Hepatocyte (in vitro differentiated cells): ENCODE results near the gene PLEKHA4. TPM values are rescaled to one million over a fixed set of nuclear protein-coding genes. Genes with fewer than 3 reads are reported as not detected.
A peak's percentile ranks its signal among the peaks of the same experiment; 100 is the strongest.

Experiments
- DNase-seq: peaks from one replicate; pipeline ENCODE4 v3.0.0-alpha.2; 2016; ENCODE audit warnings: low spot score
- H2AFZ ChIP-seq: fragments of 200-600 bp; sonication (generic); 2 replicates; pipeline ENCODE4 v1.6.0; 2016; ENCODE audit warnings: antibody characterized with exemption, mild to moderate bottlenecking
- H3K27ac ChIP-seq: fragments of 200-600 bp; sonication (generic); 2 replicates; pipeline ENCODE4 v1.5.1; 2016; ENCODE audit warnings: mild to moderate bottlenecking
- H3K27me3 ChIP-seq: fragments of 200-600 bp; sonication (generic); 2 replicates; pipeline ENCODE4 v1.6.1; 2016
- H3K36me3 ChIP-seq: fragments of 200-600 bp; sonication (generic); replicated peaks from 2 replicates; pipeline ENCODE4 v1.5.1; 2016; ENCODE audit warnings: low read depth; ENCODE audit not compliant: insufficient read depth
- H3K4me1 ChIP-seq: fragments of 200-600 bp; sonication (generic); 2 replicates; pipeline ENCODE4 v1.5.1; 2016; ENCODE audit warnings: mild to moderate bottlenecking, moderate library complexity; ENCODE audit not compliant: insufficient read depth
- H3K4me2 ChIP-seq: fragments of 200-600 bp; sonication (generic); 2 replicates; pipeline ENCODE4 v1.6.0; 2016
- H3K4me3 ChIP-seq: fragments of 200-600 bp; sonication (generic); 2 replicates; pipeline ENCODE4 v1.5.1; 2016; ENCODE audit warnings: mild to moderate bottlenecking
- H3K79me2 ChIP-seq: fragments of 200-600 bp; sonication (generic); 2 replicates; pipeline ENCODE4 v1.6.0; 2017; ENCODE audit warnings: mild to moderate bottlenecking
- H3K9me2 ChIP-seq: fragments of 200-600 bp; sonication (generic); replicated peaks from 2 replicates; pipeline ENCODE4 v1.6.0; 2017; ENCODE audit warnings: mild to moderate bottlenecking; ENCODE audit not compliant: insufficient read depth
- H3K9me3 ChIP-seq: fragments of 200-600 bp; sonication (generic); 2 replicates; pipeline ENCODE4 v1.5.1; 2016; ENCODE audit warnings: low read depth, mild to moderate bottlenecking
- H4K20me1 ChIP-seq: fragments of 200-600 bp; sonication (generic); 2 replicates; pipeline ENCODE4 v1.6.0; 2016; ENCODE audit warnings: mild to moderate bottlenecking; ENCODE audit not compliant: insufficient read depth, poor library complexity, severe bottlenecking
- EZH2 ChIP-seq: fragments of 200-600 bp; sonication (generic); IDR thresholded peaks from 2 replicates; pipeline ENCODE4 v1.6.1; 2016; ENCODE audit warnings: antibody characterized with exemption, mild to moderate bottlenecking, borderline replicate concordance
- EZH2phosphoT487 ChIP-seq: fragments of 200-600 bp; sonication (generic); IDR thresholded peaks from one replicate; pipeline ENCODE4 v1.6.1; 2018; ENCODE audit warnings: antibody characterized with exemption, mild to moderate bottlenecking, low read depth, moderate library complexity; ENCODE audit not compliant: unreplicated experiment, severe bottlenecking
- WGBS: methylation state at CpG from one replicate; pipeline ENCODE4 v1.1.6; 2016; ENCODE audit warnings: low lambda C conversion rate; ENCODE audit errors: missing lambda C conversion rate; 5-methylcytosine and 5-hydroxymethylcytosine counted together
- polyA plus RNA-seq: library from polyadenylated mRNA; unstranded; fragments of >200 nt; fragmentation: Nextera tagmentation; extraction: Ambion mirVana; gene quantifications from 2 replicates; pipeline ENCODE4 v1.2.1, GENCODE V29; 2016
- total RNA-seq: library from RNA; depleted of rRNA; stranded (reverse); fragments of >200 nt; gene quantifications from 2 replicates; pipeline ENCODE4 v1.2.3, GENCODE V29; 2014
- TF ChIP-seq, protein P1 (sequence below): fragments of 200-600 bp; sonication (generic); IDR thresholded peaks from 2 replicates; pipeline ENCODE4 v1.5.1; 2016; ENCODE audit warnings: antibody characterized with exemption, mild to moderate bottlenecking; ENCODE audit not compliant: poor library complexity

Gene PLEKHA4
- total and polyA plus RNA-seq, 2 experiments from 2014 or later, result 7.3 to 15.1 TPM

DNA sequence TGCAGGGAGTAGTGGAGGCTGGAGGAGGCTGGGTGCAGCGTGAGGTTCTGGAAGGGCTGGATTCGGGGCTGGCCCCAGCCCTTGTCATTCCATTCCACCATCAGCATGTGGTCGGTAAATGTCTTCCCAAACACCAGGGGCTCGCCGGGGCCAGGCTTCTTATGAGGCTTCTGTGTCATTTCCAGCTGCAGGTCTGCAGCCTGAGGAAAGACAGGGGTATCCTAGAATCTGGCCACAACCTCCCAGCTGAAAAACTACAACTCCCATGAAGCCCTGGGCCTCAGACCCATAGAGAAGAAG lies 61.9 kb downstream of the PLEKHA4 start:
- TF ChIP-seq EZH2phosphoT487 (no peak), EZH2 (no peak)
- TF ChIP-seq, protein P1, sequence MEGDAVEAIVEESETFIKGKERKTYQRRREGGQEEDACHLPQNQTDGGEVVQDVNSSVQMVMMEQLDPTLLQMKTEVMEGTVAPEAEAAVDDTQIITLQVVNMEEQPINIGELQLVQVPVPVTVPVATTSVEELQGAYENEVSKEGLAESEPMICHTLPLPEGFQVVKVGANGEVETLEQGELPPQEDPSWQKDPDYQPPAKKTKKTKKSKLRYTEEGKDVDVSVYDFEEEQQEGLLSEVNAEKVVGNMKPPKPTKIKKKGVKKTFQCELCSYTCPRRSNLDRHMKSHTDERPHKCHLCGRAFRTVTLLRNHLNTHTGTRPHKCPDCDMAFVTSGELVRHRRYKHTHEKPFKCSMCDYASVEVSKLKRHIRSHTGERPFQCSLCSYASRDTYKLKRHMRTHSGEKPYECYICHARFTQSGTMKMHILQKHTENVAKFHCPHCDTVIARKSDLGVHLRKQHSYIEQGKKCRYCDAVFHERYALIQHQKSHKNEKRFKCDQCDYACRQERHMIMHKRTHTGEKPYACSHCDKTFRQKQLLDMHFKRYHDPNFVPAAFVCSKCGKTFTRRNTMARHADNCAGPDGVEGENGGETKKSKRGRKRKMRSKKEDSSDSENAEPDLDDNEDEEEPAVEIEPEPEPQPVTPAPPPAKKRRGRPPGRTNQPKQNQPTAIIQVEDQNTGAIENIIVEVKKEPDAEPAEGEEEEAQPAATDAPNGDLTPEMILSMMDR, result no peak
- Histone ChIP-seq H3K4me3 (no peak overlapping the region), H3K9me3 (no peaks in the 10 kb centered on the region), H3K27me3 (no peaks in the 10 kb centered on the region), H3K36me3 (no peaks in the 10 kb centered on the region), H3K79me2 (peaks cover 6% of the 10 kb centered on the region), H3K27ac (peak overlapping the region; percentile 90), H3K9me2 (no peaks in the 10 kb centered on the region), H3K4me2 (no peak overlapping the region), H3K4me1 (peaks cover 20% of the 10 kb centered on the region), H4K20me1 (no peaks in the 10 kb centered on the region), H2AFZ (no peak overlapping the region)
- DNase-seq, result no peak
- WGBS, result 71% methylated on average over 5 of the region's 5 CpGs

DNA sequence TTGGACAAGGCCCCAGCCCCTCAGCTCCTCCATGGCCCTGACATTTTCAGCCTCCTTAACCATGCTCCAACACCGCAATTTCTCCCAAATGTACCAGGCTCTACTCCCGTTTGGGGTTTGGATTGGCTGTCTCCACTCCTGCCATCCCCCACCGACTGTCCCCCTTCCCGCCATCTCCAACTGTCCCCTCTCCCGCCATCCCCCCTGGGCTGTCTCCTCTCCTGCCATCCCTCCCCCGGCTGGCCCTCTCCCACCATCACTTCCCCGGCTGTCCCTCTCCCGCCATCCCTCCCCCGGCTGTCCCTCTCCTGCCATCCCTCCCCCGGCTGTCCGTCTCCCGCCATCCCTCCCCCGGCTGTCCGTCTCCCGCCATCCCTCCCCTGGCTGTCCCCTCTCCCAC lies 63.0 kb downstream of the PLEKHA4 start:
- H3K4me2 ChIP-seq, result no peak overlapping the region
- no peak overlapping the region for H3K4me3 ChIP-seq
- no peaks in the 10 kb centered on the region for H3K9me3 ChIP-seq
- peaks cover 18% of the 10 kb centered on the region for H3K4me1 ChIP-seq
- no peaks in the 10 kb centered on the region for H3K36me3 ChIP-seq
- TF ChIP-seq EZH2 (no peak), EZH2phosphoT487 (no peak)
- TF ChIP-seq, protein P1, result no peak
- WGBS, result 95% methylated on average over 2 of the region's 15 CpGs
- H4K20me1 ChIP-seq, result no peaks in the 10 kb centered on the region
- peaks cover 6% of the 10 kb centered on the region for H3K79me2 ChIP-seq
- DNase-seq, result no peak
- no peak overlapping the region for H2AFZ ChIP-seq
- no peaks in the 10 kb centered on the region for H3K9me2 ChIP-seq
- H3K27me3 ChIP-seq, result no peaks in the 10 kb centered on the region
- H3K27ac ChIP-seq, result no peak overlapping the region

DNA sequence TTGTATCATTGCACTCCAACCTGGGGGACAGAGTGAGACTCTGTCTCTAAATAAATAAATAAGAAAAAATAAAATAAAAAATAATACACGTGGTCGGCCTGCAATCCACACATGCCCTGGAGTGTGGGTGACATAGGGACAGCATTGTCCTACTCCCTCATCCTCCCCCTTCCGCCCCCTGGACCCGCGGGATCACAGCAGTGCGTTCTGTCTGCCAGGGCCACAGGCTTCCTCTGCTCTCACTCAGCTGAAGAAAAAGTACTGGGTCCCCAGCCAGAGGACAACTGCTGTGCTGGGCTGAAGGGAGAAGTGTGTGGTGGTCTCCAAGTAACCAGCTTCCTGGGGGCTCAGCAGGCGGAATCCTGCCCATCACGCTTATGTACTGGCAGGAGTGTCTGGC lies 63.9 kb downstream of the PLEKHA4 start:
- Histone ChIP-seq H3K36me3 (no peaks in the 10 kb centered on the region), H2AFZ (no peak overlapping the region), H3K9me2 (no peaks in the 10 kb centered on the region), H3K27ac (no peak overlapping the region), H3K4me3 (no peak overlapping the region), H3K9me3 (no peaks in the 10 kb centered on the region), H3K4me1 (peaks cover 10% of the 10 kb centered on the region), H3K79me2 (peaks cover 6% of the 10 kb centered on the region), H3K4me2 (no peak overlapping the region), H4K20me1 (no peaks in the 10 kb centered on the region), H3K27me3 (no peaks in the 10 kb centered on the region)
- DNase-seq, result no peak
- 88% methylated on average over 8 of the region's 8 CpGs for WGBS
- no peak for TF ChIP-seq EZH2phosphoT487
- no peak for TF ChIP-seq EZH2
- TF ChIP-seq, protein P1, result no peak

DNA sequence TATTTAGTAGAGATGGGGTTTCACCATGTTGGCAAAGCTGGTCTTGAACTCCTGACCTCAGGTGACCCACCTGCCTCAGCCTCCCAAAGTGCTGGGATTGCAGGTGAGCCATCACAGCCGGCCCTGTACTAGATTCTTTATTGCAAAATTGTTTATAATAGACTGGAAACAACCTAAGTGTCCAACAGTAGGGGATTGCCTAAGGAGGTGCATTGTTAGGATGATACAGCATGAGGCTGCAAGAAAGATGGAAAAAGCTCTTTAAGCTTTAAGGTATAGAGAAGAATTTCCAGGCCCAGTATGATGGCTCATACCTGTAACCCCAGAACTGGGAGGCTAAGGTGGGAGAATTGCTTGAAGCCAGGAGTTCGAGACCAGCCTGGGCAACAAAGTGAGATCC lies 65.8 kb downstream of the PLEKHA4 start:
- Histone ChIP-seq H3K79me2 (no peaks in the 10 kb centered on the region), H3K9me3 (no peaks in the 10 kb centered on the region), H3K27ac (no peak overlapping the region), H3K27me3 (no peaks in the 10 kb centered on the region), H4K20me1 (no peaks in the 10 kb centered on the region), H3K9me2 (no peaks in the 10 kb centered on the region), H3K4me2 (no peak overlapping the region), H3K36me3 (no peaks in the 10 kb centered on the region), H3K4me3 (no peak overlapping the region), H2AFZ (no peak overlapping the region), H3K4me1 (peaks cover 8% of the 10 kb centered on the region)
- WGBS, result 87% methylated on average over 2 of the region's 2 CpGs
- no peak for TF ChIP-seq EZH2
- TF ChIP-seq, protein P1, result no peak
- no peak for TF ChIP-seq EZH2phosphoT487
- no peak for DNase-seq
